ENCODE results near the gene HIPK2.

DNA sequence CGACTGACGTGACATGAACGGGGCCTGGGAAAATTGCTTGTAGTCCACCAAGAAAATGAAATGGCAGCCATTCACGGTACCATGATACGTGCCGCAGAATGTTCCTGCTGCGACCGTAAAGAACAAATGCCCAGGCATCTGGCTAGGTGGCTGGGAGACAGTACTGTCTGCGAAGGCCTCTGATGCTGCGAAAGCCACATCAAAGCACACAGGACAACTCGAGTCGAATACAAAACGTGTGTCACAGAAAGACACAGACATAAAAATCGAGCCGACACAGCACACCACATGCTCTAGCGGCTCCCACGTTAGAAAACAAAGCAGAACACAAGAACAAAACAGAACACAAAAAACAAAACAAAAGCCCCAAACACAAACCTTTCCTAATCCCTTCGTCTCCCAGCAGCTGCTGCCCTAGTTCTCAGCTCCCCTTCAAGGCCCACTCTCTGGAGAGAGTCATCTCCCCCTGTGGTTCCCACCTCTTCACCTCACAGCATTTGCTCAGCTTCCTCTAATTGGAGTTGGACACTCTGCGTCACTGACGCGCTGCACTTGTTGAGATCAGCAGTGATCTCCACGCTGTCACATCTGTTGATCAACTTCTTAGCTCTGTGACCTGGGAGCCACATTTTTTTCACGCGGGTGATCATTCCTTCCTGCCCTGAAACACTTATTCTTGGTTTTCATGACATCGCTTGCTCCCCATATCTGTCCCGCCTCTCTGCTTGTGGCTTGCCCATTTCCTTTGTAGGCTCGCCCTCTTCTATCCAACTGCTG, 142.1 kb downstream of the HIPK2 start:
- TF ChIP-seq TAF1 (IDR thresholded peaks at IDR 0.05; ENCODE audit: low read depth) (no peak), CEBPB (IDR thresholded peaks at IDR 0.05) (no peak), EGR1 (IDR thresholded peaks at IDR 0.05) (no peak), FOXM1 (IDR thresholded peaks at IDR 0.05; ENCODE audit: borderline replicate concordance, low read depth) (no peak), EP300 (IDR thresholded peaks at IDR 0.05; ENCODE audit: borderline replicate concordance) (no peak), RAD21 (IDR thresholded peaks at IDR 0.05; ENCODE audit: low read depth) (no peak), TEAD4 (IDR thresholded peaks at IDR 0.05) (no peak), NFIC (IDR thresholded peaks at IDR 0.05) (no peak), CREB1 (IDR thresholded peaks at IDR 0.05; ENCODE audit: low read depth) (no peak)
- TF ChIP-seq, protein P1, sequence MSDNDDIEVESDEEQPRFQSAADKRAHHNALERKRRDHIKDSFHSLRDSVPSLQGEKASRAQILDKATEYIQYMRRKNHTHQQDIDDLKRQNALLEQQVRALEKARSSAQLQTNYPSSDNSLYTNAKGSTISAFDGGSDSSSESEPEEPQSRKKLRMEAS (IDR thresholded peaks at IDR 0.05): no peak
